H9 (cell line): Measurements from ENCODE around the gene C19orf73. TPM values are rescaled to one million over a fixed set of nuclear protein-coding genes. Genes with fewer than 3 reads are reported as not detected.

Source experiments
- DNase-seq: peaks from one replicate; pipeline ENCODE4 v3.0.0-alpha.2; 2017
- H2AFZ ChIP-seq: one replicate; pipeline ENCODE4 v1.6.1; 2013; ENCODE audit warnings: mild to moderate bottlenecking, low read length, control low read depth, moderate library complexity
- H2AK5ac ChIP-seq: 2 replicates; pipeline ENCODE4 v1.6.1; 2013; ENCODE audit warnings: low read length, control low read depth, mixed read lengths; ENCODE audit not compliant: insufficient read length
- H2BK120ac ChIP-seq: one replicate; pipeline ENCODE4 v1.6.1; 2013; ENCODE audit warnings: low read depth, mild to moderate bottlenecking, low read length, control low read depth, inconsistent platforms; ENCODE audit not compliant: poor library complexity, severe bottlenecking
- H2BK12ac ChIP-seq: 2 replicates; pipeline ENCODE4 v1.6.1; 2013; ENCODE audit warnings: low read length, control low read depth, mixed read lengths, low read depth; ENCODE audit not compliant: insufficient read length
- H2BK15ac ChIP-seq: 2 replicates; pipeline ENCODE4 v1.6.1; 2013; ENCODE audit warnings: low read depth, low read length, control low read depth
- H2BK20ac ChIP-seq: one replicate; pipeline ENCODE4 v1.6.1; 2013; ENCODE audit warnings: low read depth, mild to moderate bottlenecking, low read length, control low read depth, inconsistent platforms; ENCODE audit not compliant: poor library complexity, severe bottlenecking
- H2BK5ac ChIP-seq: 2 replicates; pipeline ENCODE4 v1.6.1; 2013; ENCODE audit warnings: low read length, control low read depth, mixed read lengths; ENCODE audit not compliant: insufficient read length
- H3K14ac ChIP-seq: 2 replicates; pipeline ENCODE4 v1.6.1; 2013; ENCODE audit warnings: low read length, control low read depth; ENCODE audit not compliant: insufficient read depth
- H3K18ac ChIP-seq: 2 replicates; pipeline ENCODE4 v1.6.1; 2013; ENCODE audit warnings: low read depth, mild to moderate bottlenecking, mixed read lengths, low read length, control low read depth; ENCODE audit not compliant: insufficient read length
- H3K23ac ChIP-seq: 2 replicates; pipeline ENCODE4 v1.6.1; 2013; ENCODE audit warnings: low read length, control low read depth, mixed read lengths, low read depth; ENCODE audit not compliant: insufficient read length
- H3K23me2 ChIP-seq: 2 replicates; pipeline ENCODE4 v1.6.1; 2013; ENCODE audit warnings: low read depth, mild to moderate bottlenecking, mixed read lengths, low read length, control low read depth; ENCODE audit not compliant: insufficient read length, poor library complexity, severe bottlenecking
- H3K27ac ChIP-seq: 2 replicates; pipeline ENCODE4 v1.5.1; 2013; ENCODE audit warnings: low read length, control low read depth, mixed read lengths, low read depth; ENCODE audit not compliant: insufficient read length
- H3K27me3 ChIP-seq: 2 replicates; pipeline ENCODE4 v1.6.1; 2013; ENCODE audit warnings: low read length, control low read depth, inconsistent platforms; ENCODE audit not compliant: insufficient read depth
- H3K4ac ChIP-seq: 2 replicates; pipeline ENCODE4 v1.6.1; 2013; ENCODE audit warnings: low read depth, mild to moderate bottlenecking, control low read depth, inconsistent platforms, low read length, moderate library complexity
- H3K4me1 ChIP-seq: 2 replicates; pipeline ENCODE4 v1.6.1; 2013; ENCODE audit warnings: low read length, control low read depth, inconsistent platforms; ENCODE audit not compliant: insufficient read depth
- H3K4me2 ChIP-seq: 2 replicates; pipeline ENCODE4 v1.6.1; 2013; ENCODE audit warnings: low read length, control low read depth, mixed read lengths; ENCODE audit not compliant: insufficient read length, insufficient read depth
- H3K56ac ChIP-seq: 2 replicates; pipeline ENCODE4 v1.6.1; 2013; ENCODE audit warnings: low read depth, mild to moderate bottlenecking, mixed read lengths, low read length, control low read depth; ENCODE audit not compliant: insufficient read length
- H3K79me1 ChIP-seq: 2 replicates; pipeline ENCODE4 v1.6.1; 2013; ENCODE audit warnings: low read depth, mild to moderate bottlenecking, moderate library complexity, low read length, control low read depth, inconsistent platforms; ENCODE audit not compliant: insufficient read depth, poor library complexity, severe bottlenecking
- H3K79me2 ChIP-seq: 2 replicates; pipeline ENCODE4 v1.6.1; 2013; ENCODE audit warnings: low read length, control low read depth, inconsistent platforms; ENCODE audit not compliant: insufficient read depth
- H3K9ac ChIP-seq: 2 replicates; pipeline ENCODE4 v1.6.1; 2013; ENCODE audit warnings: low read length, control low read depth, mixed read lengths; ENCODE audit not compliant: insufficient read length; ENCODE audit errors: extremely low read depth
- H3K9me3 ChIP-seq: one replicate; pipeline ENCODE4 v1.6.1; 2013; ENCODE audit warnings: low read depth, low read length, inconsistent platforms; ENCODE audit not compliant: control insufficient read depth
- H3T11ph ChIP-seq: one replicate; pipeline ENCODE4 v1.6.1; 2013; ENCODE audit warnings: mild to moderate bottlenecking, low read length, control low read depth, inconsistent platforms
- H4K20me1 ChIP-seq: one replicate; pipeline ENCODE4 v1.6.1; 2013; ENCODE audit not compliant: control insufficient read depth, insufficient read length, insufficient read depth
- H4K5ac ChIP-seq: 2 replicates; pipeline ENCODE4 v1.6.1; 2013; ENCODE audit warnings: low read depth, mild to moderate bottlenecking, mixed read lengths, low read length, control low read depth; ENCODE audit not compliant: insufficient read length
- H4K8ac ChIP-seq: replicated peaks from 2 replicates; pipeline ENCODE4 v1.6.1; 2013; ENCODE audit warnings: low read length, control low read depth, mixed read lengths, low read depth; ENCODE audit not compliant: insufficient read length
- H4K91ac ChIP-seq: 2 replicates; pipeline ENCODE4 v1.6.1; 2013; ENCODE audit warnings: low read depth, mild to moderate bottlenecking, moderate library complexity, mixed read lengths, low read length, control low read depth; ENCODE audit not compliant: insufficient read length
- H3K27ac Mint-ChIP-seq, 3 experiments: 2 replicates in 2 of 3; 3 replicates in 1 of 3; pipeline ENCODE4 v1.8.0; 2020 to 2021; ENCODE audit warnings: mixed read lengths in 3 of 3, mild to moderate bottlenecking in 1 of 3, moderate library complexity in 1 of 3
- H3K27me3 Mint-ChIP-seq: 2 replicates; pipeline ENCODE4 v1.8.0; 2021; ENCODE audit warnings: low read depth, mild to moderate bottlenecking, moderate library complexity, mixed read lengths
- H3K36me3 Mint-ChIP-seq, 3 experiments: 2 replicates in 2 of 3; 3 replicates in 1 of 3; pipeline ENCODE4 v1.8.0; 2020 to 2021; ENCODE audit warnings: low read depth in 3 of 3, mixed read lengths in 3 of 3; ENCODE audit not compliant: insufficient read depth in 1 of 3
- H3K4me1 Mint-ChIP-seq, 2 experiments: 2 replicates each; pipeline ENCODE4 v1.8.0; 2020; ENCODE audit warnings: mixed read lengths in 2 of 2
- H3K4me3 Mint-ChIP-seq, 2 experiments: 2 replicates in 1 of 2; 3 replicates in 1 of 2; pipeline ENCODE4 v1.8.0; 2020 to 2021; ENCODE audit warnings: mild to moderate bottlenecking in 2 of 2, mixed read lengths in 2 of 2, moderate library complexity in 1 of 2
- H3K9me3 Mint-ChIP-seq, 2 experiments: 2 replicates in 1 of 2; 3 replicates in 1 of 2; pipeline ENCODE4 v1.8.0; 2020; ENCODE audit warnings: mild to moderate bottlenecking in 2 of 2, mixed read lengths in 2 of 2, moderate library complexity in 1 of 2
- WGBS: extraction: QIAGEN DNeasy Blood & Tissue Kit; methylation state at CpG from one replicate; pipeline ENCODE4 v1.1.7; 2013; ENCODE audit warnings: missing lambda C conversion rate, low lambda C conversion rate, mixed read lengths; ENCODE audit not compliant: insufficient read length; ENCODE audit errors: extremely low coverage; 5-methylcytosine and 5-hydroxymethylcytosine counted together
- total RNA-seq: library from RNA; stranded (reverse); gene quantifications from 2 replicates; pipeline ENCODE4 v1.2.1, GENCODE V29; 2021
- TF ChIP-seq, protein P1 (sequence below): fragments of 200-600 bp; sonication (generic); conservative IDR thresholded peaks from 3 replicates; pipeline ENCODE4 v1.8.0; 2021; ENCODE audit warnings: antibody characterized with exemption, mild to moderate bottlenecking

Gene C19orf73
- total RNA-seq, 1 experiment from 2014 or later = 1.1 TPM

DNA sequence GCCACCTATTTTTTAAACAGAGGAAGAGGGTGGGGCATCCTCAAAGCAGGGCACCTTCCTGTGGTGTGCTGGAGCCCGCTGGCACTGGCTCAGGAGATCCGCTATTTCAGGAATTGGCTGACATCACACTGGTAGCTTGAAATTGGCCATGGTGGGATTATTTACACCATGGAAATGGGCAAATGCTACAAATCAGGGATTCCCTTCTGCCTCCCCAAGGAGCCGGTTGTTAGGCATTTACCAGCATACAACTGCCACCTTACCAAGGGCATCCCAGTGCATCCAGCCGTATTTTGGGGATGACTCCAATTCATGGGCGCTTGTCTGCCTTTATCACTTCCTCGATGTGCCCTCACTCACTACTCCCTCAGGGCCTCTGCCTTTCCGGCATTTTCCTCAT is 22.0 kb upstream of the C19orf73 start:
- Histone ChIP-seq H3K4me1 (no peaks in the 10 kb centered on the region; the same call in 1 of the 2 replicates), H3K9ac (no peak overlapping the region), H2BK15ac (no peak overlapping the region), H4K91ac (no peak overlapping the region), H4K20me1 (no peaks in the 10 kb centered on the region), H3K79me1 (no peaks in the 10 kb centered on the region), H3K79me2 (no peaks in the 10 kb centered on the region), H2BK20ac (no peak overlapping the region), H3K4me2 (no peak overlapping the region), H3K4ac (no peak overlapping the region), H4K8ac (no peak overlapping the region), H3K27ac (no peak overlapping the region), H2BK5ac (no peak overlapping the region), H3K23ac (no peak overlapping the region), H2BK120ac (no peak overlapping the region), H3K14ac (no peak overlapping the region), H3K9me3 (no peaks in the 10 kb centered on the region), H3T11ph (no peak overlapping the region), H2AFZ (no peak overlapping the region), H3K56ac (no peak overlapping the region), H2BK12ac (no peak overlapping the region), H3K23me2 (peaks cover 4% of the 10 kb centered on the region), H3K27me3 (no peaks in the 10 kb centered on the region), H2AK5ac (no peak overlapping the region), H4K5ac (no peak overlapping the region), H3K18ac (no peak overlapping the region)
- TF ChIP-seq, protein P1, sequence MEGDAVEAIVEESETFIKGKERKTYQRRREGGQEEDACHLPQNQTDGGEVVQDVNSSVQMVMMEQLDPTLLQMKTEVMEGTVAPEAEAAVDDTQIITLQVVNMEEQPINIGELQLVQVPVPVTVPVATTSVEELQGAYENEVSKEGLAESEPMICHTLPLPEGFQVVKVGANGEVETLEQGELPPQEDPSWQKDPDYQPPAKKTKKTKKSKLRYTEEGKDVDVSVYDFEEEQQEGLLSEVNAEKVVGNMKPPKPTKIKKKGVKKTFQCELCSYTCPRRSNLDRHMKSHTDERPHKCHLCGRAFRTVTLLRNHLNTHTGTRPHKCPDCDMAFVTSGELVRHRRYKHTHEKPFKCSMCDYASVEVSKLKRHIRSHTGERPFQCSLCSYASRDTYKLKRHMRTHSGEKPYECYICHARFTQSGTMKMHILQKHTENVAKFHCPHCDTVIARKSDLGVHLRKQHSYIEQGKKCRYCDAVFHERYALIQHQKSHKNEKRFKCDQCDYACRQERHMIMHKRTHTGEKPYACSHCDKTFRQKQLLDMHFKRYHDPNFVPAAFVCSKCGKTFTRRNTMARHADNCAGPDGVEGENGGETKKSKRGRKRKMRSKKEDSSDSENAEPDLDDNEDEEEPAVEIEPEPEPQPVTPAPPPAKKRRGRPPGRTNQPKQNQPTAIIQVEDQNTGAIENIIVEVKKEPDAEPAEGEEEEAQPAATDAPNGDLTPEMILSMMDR = no peak
- peak overlapping the region in 1 of 2 experiments; percentile 24; a peak in 2 of 5 replicates for H3K4me3 Mint-ChIP-seq
- H3K27ac Mint-ChIP-seq = no peak overlapping the region
- H3K36me3 Mint-ChIP-seq = peaks cover 11 to 15% (median 14%) of the 10 kb centered on the region in 3 experiments; a peak in 6 of 7 replicates
- no peak for DNase-seq
- no peaks in the 10 kb centered on the region for H3K9me3 Mint-ChIP-seq
- WGBS = no CpG with 5 or more reads among the region's 7 CpGs
- H3K27me3 Mint-ChIP-seq = peaks cover 2% of the 10 kb centered on the region; the same call in 1 of the 2 replicates
- peaks cover 24 to 35% of the 10 kb centered on the region in 2 experiments for H3K4me1 Mint-ChIP-seq
